ENCODE results near the gene CD59.
"Not testable (repeated sequence)": the region's sequence is repeated elsewhere in the genome, so short reads cannot be mapped to it uniquely, and the experiment has no call there.

GRCh38 chr11:33678616-33679015, 57.6 kb downstream of the CD59 start:
- TF ChIP-seq CTCF (IDR thresholded peaks at IDR 0.05; ENCODE audit: poor library complexity, severe bottlenecking); EZH2 (IDR thresholded peaks at IDR 0.05; ENCODE audit: borderline replicate concordance, insufficient read depth, low read length, poor library complexity, severe bottlenecking); TAF1 (IDR thresholded peaks at IDR 0.05; ENCODE audit: low read depth): not testable (repeated sequence)
